GM12865 (cell line): ENCODE measurements around the gene ZNF385A.
"Not testable (repeated sequence)": the region's sequence is repeated elsewhere in the genome, so short reads cannot be mapped to it uniquely, and the experiment has no call there.

Experiments used
- DNase-seq: peaks from one replicate; pipeline ENCODE4 v3.0.0; 2010; ENCODE audit warnings: low read depth
- H3K4me3 ChIP-seq: 2 replicates; pipeline ENCODE4 v1.5.1; 2011; ENCODE audit warnings: mild to moderate bottlenecking, low read depth, low read length, control low read depth
- TF ChIP-seq, protein P1 (sequence below): IDR thresholded peaks from 2 replicates; pipeline ENCODE4 v1.5.1; 2011; ENCODE audit warnings: low read length, control low read depth, low read depth, inconsistent platforms; ENCODE audit not compliant: insufficient read depth; ENCODE audit errors: missing control alignments

The ZNF385A gene

DNA sequence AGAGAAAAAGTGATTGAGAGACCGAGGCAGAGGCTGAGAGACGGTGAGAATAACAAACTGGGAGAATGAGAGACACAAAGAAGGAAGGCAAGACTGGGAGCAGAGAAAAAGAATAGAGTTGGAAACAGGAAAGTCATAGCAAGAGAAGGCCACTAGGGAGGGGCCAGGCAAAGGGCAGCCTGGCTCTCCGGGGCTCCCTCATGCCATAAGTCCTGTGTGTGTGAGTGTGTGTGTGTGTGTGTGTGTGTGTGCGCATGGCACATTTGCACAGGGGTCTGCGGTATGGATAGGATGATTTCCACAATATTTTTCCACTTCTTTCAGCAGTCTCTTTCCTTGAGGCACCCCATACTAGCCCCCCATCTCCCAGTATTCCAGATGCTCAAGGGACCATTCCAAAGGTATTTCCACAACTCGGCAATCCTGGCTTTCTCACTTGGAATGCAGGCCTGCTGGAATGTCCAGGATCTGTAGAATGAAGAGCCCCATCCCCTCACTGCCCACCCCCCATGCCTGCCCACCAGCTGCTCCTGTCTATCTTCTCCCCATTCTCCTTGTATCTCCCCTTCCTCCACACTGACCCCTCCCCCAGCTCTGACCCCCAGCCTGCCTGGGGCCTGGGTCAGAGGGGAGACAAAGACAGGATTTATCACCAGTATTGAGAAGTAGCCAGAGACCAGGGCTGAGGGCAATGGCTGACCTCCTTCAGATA is 29.3 kb downstream of the ZNF385A start:
- no peak overlapping the region for H3K4me3 ChIP-seq
- no peak for DNase-seq
- TF ChIP-seq, protein P1, sequence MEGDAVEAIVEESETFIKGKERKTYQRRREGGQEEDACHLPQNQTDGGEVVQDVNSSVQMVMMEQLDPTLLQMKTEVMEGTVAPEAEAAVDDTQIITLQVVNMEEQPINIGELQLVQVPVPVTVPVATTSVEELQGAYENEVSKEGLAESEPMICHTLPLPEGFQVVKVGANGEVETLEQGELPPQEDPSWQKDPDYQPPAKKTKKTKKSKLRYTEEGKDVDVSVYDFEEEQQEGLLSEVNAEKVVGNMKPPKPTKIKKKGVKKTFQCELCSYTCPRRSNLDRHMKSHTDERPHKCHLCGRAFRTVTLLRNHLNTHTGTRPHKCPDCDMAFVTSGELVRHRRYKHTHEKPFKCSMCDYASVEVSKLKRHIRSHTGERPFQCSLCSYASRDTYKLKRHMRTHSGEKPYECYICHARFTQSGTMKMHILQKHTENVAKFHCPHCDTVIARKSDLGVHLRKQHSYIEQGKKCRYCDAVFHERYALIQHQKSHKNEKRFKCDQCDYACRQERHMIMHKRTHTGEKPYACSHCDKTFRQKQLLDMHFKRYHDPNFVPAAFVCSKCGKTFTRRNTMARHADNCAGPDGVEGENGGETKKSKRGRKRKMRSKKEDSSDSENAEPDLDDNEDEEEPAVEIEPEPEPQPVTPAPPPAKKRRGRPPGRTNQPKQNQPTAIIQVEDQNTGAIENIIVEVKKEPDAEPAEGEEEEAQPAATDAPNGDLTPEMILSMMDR: no peak

DNA sequence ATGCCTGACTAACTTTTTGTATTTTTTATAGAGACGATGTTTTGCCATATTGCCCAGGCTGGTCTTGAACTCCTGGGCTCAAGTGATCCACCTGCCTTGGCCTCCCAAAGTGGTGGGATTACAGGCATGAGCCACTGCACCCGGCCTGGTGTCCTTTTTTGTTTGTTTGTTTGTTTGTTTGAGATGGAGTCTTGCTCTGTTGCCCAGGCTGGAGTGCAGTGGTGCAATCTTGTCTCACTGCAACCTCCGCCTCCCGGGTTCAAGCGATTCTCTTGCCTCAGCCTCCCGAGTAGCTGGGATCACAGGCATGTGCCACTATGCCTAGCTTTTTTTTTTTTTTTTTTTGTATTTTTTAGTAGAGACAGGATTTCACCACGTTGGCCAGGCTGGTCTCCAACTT is 30.3 kb downstream of the ZNF385A start:
- DNase-seq, H3K4me3 ChIP-seq: not testable (repeated sequence)

DNA sequence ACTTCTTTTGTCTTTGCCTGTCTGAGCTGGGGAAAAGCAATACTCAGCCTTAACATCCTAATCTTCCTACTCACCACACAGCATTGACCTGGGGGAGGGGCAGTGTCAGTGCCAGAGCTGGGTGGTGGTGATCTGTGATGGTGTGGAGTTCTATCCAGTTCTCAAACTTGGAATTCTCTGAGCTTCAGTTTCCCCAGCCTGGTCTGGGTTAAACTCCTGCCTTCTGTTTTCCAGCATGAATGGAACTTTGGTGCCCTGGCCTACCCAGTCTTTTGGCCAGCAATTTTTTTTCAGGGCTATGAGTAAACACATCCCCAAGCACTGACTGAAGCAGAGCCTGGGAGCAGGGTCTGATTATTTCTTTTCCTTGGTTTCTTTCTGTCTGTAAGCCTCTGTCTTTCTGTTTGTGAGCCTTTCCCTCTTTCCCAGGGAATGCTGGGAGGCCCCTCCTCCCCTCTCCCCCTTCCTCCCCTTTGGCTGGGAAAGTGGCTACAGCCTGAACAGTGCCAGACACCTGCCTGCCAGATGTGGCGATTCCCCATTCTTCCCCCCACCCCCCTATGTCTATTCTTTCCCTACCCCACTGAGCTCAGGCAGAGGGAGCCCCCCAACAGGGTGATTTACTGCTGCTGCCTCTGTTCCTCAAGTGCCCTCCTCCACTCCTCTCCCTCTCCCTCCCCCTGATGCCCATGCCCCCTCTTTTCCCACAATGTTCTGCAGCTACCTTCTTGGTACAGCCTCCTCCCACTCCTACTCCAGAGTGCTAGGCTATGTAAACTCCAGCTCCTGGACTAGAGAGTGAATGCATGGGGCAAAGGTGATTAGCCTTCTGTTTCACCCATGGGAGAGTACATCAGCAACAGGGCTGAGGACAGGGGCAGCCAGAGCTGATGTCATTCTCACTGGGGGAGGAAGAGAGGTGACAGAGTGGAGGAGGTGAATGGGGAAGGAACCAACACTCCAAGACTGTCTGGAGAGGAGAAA is 31.4 kb downstream of the ZNF385A start:
- H3K4me3 ChIP-seq: no peak overlapping the region
- TF ChIP-seq, protein P1: no peak
- DNase-seq: no peak

DNA sequence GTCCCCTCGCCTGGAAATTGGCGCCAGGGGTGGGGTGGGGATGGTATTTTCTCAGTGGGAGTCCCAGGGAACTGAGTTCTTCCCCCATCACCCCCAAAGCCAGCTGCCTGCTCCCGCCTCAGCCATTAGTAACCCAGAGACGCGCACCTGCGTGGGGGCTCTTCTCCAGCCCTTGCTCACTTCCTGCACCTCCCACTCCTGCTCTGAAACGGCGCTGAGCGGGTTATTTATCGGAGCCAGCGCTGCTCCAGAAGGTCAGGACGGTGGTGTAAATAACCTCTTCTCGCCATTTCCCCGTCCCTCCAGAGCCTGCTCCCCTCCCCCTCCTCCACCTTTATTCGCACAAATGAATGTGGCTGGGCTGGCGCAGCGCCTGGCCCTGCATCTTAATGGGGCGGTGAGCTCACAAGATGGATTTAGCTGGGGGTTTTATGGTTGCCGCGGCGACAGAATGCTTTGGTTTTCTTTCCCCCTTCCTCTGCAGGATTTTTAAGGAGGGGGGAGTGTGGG is 32.5 kb downstream of the ZNF385A start:
- DNase-seq: no peak
- TF ChIP-seq, protein P1: no peak
- H3K4me3 ChIP-seq: no peak overlapping the region

DNA sequence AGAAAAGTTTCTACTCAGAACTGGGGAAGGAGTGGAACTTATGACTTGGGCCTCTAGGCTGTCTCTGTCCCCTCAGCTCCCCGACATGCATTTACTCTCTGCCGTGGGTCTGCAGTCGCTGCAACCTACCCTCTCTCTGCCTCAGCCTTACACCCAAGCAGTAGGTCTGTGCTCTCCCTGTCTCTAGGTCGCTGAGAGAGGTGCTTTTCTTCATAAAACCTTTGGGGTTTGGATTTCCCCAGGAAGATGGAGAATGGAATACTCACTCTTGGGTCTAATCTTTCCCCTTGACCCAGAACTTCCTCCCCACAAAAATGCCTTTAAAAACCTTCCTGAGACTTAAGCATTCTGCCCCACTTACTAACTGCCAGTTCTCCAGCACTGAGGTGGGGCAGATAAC is 33.2 kb downstream of the ZNF385A start:
- H3K4me3 ChIP-seq: no peak overlapping the region
- TF ChIP-seq, protein P1: no peak
- DNase-seq: no peak

DNA sequence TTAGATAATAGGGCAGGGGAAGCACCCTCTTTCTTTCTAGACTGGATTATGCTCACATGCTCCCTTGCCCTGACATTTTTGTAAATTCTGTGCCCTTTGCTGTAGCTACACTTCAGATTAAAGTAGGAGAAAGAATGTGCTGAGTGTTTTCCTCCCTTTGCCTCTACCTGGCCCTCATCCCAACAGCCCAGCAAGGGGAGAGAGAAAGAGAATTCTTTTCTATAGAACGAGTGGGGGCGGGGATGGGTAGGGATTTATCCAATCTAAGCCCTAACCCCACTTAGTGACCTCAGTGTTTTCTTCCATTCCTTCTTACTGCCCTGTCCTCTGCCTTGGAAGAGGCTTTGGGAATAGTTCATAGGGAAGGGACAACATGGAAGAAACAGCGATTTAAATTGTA is 33.8 kb downstream of the ZNF385A start:
- DNase-seq: no peak
- H3K4me3 ChIP-seq: no peak overlapping the region
- TF ChIP-seq, protein P1: no peak

DNA sequence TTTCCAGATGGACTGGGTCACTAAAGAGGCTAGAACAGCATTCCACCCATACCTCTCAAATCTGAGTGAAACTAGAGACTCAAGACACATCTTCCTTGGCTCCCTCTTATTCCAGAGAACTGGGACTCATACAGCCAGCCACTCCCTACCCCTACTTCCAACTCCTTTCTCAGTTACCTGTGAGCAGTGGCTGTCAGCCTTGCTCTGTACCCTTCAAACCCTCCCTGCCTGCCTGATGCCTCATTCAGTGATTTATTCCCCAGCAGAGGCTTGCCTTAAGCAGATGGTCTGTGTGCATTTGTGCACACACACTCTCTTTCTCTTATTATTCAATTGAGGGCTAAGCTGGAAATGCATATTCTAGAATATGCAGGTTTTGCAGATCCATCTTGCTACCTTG is 34.9 kb downstream of the ZNF385A start:
- no peak overlapping the region for H3K4me3 ChIP-seq
- no peak for DNase-seq
- TF ChIP-seq, protein P1: no peak
